ENCODE data around the gene PPM1A.

PPM1A gene

GRCh38 chr14:60215520-60216420 lies 33.3 kb upstream of the PPM1A start:
- Histone ChIP-seq H3K4me3 (ENCODE audit: low read depth, low read length) (no peak overlapping the region), H3K4me1 (ENCODE audit: control insufficient read depth, insufficient read depth, low read length) (no peaks in the 10 kb centered on the region), H3K9me3 (ENCODE audit: control insufficient read depth, insufficient read depth, low read depth, low read length) (no peaks in the 10 kb centered on the region), H3K27ac (ENCODE audit: extremely low read depth, low read depth, low read length) (no peak overlapping the region), H3K36me3 (ENCODE audit: control insufficient read depth in 2 of 2, insufficient read depth in 1 of 2, low read length in 2 of 2) (no peaks in the 10 kb centered on the region)
- TF ChIP-seq ZNF18 (tag by site-specific recombination; IDR thresholded peaks at IDR 0.05) (no peak), ZNF48 (tag by site-specific recombination; IDR thresholded peaks at IDR 0.05) (no peak), ZNF184 (tag by site-specific recombination; IDR thresholded peaks at IDR 0.05) (no peak), ZSCAN4 (tag by site-specific recombination; IDR thresholded peaks at IDR 0.05) (no peak), GLI2 (tag by site-specific recombination; IDR thresholded peaks at IDR 0.05; ENCODE audit: borderline replicate concordance, low read depth) (no peak), HOXC10 (CRISPR knock-in tag; IDR thresholded peaks at IDR 0.05) (no peak), ZNF837 (tag by site-specific recombination; IDR thresholded peaks at IDR 0.05) (no peak), ZNF280D (tag by site-specific recombination; IDR thresholded peaks at IDR 0.05) (no peak), ZNF596 (tag by site-specific recombination; IDR thresholded peaks at IDR 0.05) (no peak), BCL11A (tag by site-specific recombination; IDR thresholded peaks at IDR 0.05; ENCODE audit: low read depth) (no peak), PBX3 (CRISPR knock-in tag; IDR thresholded peaks at IDR 0.05) (no peak), ZNF211 (tag by site-specific recombination; IDR thresholded peaks at IDR 0.05; ENCODE audit: low read depth) (no peak), KLF10 (tag by site-specific recombination; IDR thresholded peaks at IDR 0.05) (no peak), ZNF791 (tag by site-specific recombination; IDR thresholded peaks at IDR 0.05) (no peak), ZSCAN5A (tag by site-specific recombination; IDR thresholded peaks at IDR 0.05) (no peak), GLIS1 (tag by site-specific recombination; IDR thresholded peaks at IDR 0.05) (no peak), ZNF26 (tag by site-specific recombination; IDR thresholded peaks at IDR 0.05) (no peak), HOXD13 (CRISPR knock-in tag; IDR thresholded peaks at IDR 0.05; ENCODE audit: borderline replicate concordance) (no peak), SETDB1 (IDR thresholded peaks at IDR 0.05; ENCODE audit: insufficient read length, low read length) (no peak), ZNF112 (tag by site-specific recombination; IDR thresholded peaks at IDR 0.05) (no peak)
- POLR2A ChIA-PET: no interaction called here
- CTCF ChIA-PET: interaction anchor here (0.7 kb wide), 1 partner anchor 116 kb away, joined by 4 read pairs; no protein-coding TSS in a partner anchor

Data from HEK293 (cell line).